ENCODE data around the gene NMT1.

GRCh38 chr17:45030733-45031132 lies 30.4 kb upstream of the NMT1 start:
- TF ChIP-seq, protein P1, sequence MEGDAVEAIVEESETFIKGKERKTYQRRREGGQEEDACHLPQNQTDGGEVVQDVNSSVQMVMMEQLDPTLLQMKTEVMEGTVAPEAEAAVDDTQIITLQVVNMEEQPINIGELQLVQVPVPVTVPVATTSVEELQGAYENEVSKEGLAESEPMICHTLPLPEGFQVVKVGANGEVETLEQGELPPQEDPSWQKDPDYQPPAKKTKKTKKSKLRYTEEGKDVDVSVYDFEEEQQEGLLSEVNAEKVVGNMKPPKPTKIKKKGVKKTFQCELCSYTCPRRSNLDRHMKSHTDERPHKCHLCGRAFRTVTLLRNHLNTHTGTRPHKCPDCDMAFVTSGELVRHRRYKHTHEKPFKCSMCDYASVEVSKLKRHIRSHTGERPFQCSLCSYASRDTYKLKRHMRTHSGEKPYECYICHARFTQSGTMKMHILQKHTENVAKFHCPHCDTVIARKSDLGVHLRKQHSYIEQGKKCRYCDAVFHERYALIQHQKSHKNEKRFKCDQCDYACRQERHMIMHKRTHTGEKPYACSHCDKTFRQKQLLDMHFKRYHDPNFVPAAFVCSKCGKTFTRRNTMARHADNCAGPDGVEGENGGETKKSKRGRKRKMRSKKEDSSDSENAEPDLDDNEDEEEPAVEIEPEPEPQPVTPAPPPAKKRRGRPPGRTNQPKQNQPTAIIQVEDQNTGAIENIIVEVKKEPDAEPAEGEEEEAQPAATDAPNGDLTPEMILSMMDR (IDR thresholded peaks at IDR 0.05): no peak
- no peak for TF ChIP-seq POLR2A (IDR thresholded peaks at IDR 0.05)

Data from right lobe of liver (tissue), 4 donors.